Activated naive CD4-positive, alpha-beta T cell treated with anti-CD3 and anti-CD28 coated beads, Interleukin-2, amount 10 ng/mL, durations not matched to agents 7 days and 5 days (primary cell): ENCODE data around the gene SLC12A5.
"Not testable (repeated sequence)": the region's sequence is repeated elsewhere in the genome, so short reads cannot be mapped to it uniquely, and the experiment has no call there.

ENCODE experiments used
- CTCF ChIA-PET: fragments of 350-600 bp; sonication (Branson Sonifier 250); formaldehyde crosslinking; loops from one replicate; lab custom pipeline; 2021; ENCODE audit warnings: antibody characterized with exemption; lab: Charles Lee
- DNase-seq: peaks from one replicate; pipeline ENCODE4 v3.0.0-alpha.2; 2020
- H3K27ac Mint-ChIP-seq: one replicate; pipeline ENCODE4 v1.8.0; 2021; ENCODE audit warnings: mild to moderate bottlenecking, moderate library complexity, mixed read lengths
- H3K27me3 Mint-ChIP-seq: one replicate; pipeline ENCODE4 v1.8.0; 2021; ENCODE audit warnings: mild to moderate bottlenecking, mixed read lengths
- H3K36me3 Mint-ChIP-seq: one replicate; pipeline ENCODE4 v1.8.0; 2021; ENCODE audit warnings: mixed read lengths
- H3K4me1 Mint-ChIP-seq: one replicate; pipeline ENCODE4 v1.8.0; 2021; ENCODE audit warnings: mixed read lengths
- H3K4me3 Mint-ChIP-seq: one replicate; pipeline ENCODE4 v1.8.0; 2021; ENCODE audit warnings: mild to moderate bottlenecking, moderate library complexity, mixed read lengths
- H3K9me3 Mint-ChIP-seq: one replicate; pipeline ENCODE4 v1.8.0; 2021; ENCODE audit warnings: mixed read lengths

SLC12A5 gene

DNA sequence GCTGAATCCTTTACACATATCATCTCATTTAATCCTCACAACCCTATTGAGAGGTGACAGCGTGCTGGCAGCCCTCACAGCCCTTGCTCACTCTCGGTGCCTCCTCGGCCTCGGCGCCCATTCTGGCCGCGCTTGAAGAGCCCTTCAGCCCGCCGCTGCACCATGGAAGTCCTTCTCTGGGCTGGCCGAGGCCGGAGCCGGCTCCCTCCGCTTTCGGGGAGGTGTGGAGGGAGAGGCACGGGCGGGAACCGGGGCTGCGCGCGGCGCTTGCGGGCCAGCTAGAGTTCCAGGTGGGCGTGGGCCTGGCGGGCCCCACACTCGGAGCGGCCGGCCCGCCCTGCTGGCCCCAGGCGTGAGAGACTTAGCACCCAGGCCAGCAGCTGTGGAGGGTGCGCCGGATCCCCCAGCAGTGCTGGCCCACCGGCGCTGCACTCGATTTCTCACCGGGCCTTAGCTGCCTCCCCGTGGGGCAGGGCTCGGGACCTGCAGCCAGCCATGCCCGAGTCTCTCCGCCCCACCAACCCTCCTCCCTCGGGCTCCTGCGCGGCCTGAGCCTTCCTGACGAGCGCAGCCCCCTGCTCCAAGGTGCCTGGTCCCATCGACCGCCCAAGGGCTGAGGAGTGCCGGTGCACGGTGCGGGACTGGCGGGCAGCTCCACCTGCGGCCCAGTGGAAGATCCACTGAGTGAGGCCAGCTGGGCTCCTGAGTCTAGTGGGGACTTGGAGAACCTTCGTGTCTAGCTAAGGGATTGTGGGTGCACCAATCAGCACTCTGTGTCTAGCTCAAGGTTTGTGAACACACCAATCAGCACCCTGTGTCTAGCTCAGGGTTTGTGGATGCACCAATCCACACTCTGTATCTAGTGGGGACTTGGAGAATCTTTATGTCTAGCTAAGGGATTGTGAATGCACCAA lies 62.9 kb downstream of the SLC12A5 start:
- H3K36me3 Mint-ChIP-seq, DNase-seq, H3K4me3 Mint-ChIP-seq, H3K27ac Mint-ChIP-seq, H3K9me3 Mint-ChIP-seq, H3K27me3 Mint-ChIP-seq: not testable (repeated sequence)
- peaks cover 31% of the 10 kb centered on the region for H3K4me1 Mint-ChIP-seq
- CTCF ChIA-PET: interaction anchor here (0.8 to 1.1 kb wide), 2 partner anchors 65 to 79 kb away, joined by 3 read pairs; no protein-coding TSS in a partner anchor

DNA sequence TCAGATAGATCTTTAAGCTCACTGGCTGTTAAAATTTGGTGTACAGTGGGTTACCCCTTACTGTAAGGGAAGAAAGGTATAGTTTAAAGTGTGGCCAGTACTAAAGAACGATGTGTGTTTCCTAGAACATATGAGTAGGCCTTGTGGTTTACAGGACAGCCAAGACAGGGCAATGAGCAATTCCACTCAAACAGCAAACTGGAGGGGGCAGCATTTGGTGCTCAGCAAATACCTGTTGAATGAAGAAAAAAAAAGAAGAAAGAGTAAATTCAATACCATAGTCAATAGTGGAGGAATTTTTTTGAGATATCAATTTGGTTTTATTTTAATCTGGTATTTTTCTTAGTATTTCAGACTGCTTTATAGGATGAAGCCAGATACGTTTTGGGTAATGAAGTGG lies 64.5 kb downstream of the SLC12A5 start:
- Mint-ChIP-seq H3K36me3 (no peaks in the 10 kb centered on the region), H3K9me3 (no peaks in the 10 kb centered on the region), H3K4me1 (peaks cover 14% of the 10 kb centered on the region), H3K27ac (no peak overlapping the region), H3K4me3 (no peak overlapping the region), H3K27me3 (peaks cover 15% of the 10 kb centered on the region)
- CTCF ChIA-PET: no interaction called here
- DNase-seq: no peak

DNA sequence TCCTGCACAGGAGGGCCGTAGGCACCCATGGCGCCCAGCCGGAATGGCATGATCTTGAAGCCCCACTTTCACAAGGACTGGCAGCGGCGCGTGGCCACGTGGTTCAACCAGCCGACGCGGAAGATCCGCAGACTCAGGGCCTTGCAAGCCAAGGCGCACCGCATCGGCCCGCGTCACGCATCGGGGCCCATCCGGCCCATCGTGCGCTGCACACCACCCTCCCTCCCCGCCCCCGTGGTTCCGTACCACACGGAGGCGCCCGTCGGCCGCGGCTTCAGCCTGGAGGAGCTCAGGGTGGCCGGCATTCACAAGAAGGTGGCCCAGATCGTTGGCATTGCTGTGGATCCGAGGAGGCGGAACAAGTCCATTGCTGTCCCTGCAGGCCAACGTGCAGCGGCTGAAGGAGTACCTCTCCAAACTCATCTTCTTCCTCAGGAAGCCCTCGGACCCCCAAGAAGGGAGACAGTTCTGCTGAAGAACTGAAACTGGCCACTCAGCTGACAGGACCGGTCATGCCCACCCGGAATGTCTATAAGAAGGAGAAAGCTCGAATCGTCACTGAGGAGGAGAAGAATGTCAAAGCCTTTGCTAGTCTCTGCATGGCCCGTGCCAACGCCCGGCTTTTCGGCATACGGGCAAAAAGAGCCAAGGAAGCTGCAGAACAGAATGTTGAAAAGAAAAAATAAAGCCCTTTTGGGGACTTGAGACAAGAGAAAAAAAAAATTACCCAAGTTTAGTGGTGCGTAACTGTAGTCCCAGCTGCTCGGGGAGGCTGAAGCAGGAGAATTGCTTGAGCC lies 70.7 kb downstream of the SLC12A5 start:
- Mint-ChIP-seq H3K9me3 (no peaks in the 10 kb centered on the region), H3K36me3 (no peaks in the 10 kb centered on the region), H3K4me1 (no peaks in the 10 kb centered on the region), H3K4me3 (no peak overlapping the region), H3K27me3 (peaks cover 67% of the 10 kb centered on the region), H3K27ac (no peak overlapping the region)
- CTCF ChIA-PET: interaction anchor here (1.1 kb wide), 1 partner anchor 24 kb away, joined by 3 read pairs; no protein-coding TSS in a partner anchor
- DNase-seq: no peak

DNA sequence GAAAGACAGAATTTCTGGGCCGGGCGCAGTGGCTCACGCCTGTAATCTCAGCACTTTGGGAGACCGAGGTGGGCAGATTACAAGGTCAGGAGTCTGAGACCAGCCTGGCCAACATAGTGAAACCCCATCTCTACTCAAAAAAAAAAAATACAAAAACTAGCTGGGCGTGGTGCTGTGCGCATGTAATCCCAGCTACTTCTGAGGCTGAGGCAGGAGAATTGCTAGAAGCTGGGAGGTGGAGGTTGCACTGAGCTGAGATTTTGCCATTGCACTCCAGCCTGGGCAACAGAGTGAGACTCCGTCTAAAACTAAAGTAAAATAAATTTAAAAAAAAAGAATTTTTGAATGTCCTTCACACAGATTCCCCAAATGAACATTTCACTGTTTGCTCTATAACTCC lies 71.4 kb downstream of the SLC12A5 start:
- not testable (repeated sequence) for H3K4me3 Mint-ChIP-seq, H3K9me3 Mint-ChIP-seq

DNA sequence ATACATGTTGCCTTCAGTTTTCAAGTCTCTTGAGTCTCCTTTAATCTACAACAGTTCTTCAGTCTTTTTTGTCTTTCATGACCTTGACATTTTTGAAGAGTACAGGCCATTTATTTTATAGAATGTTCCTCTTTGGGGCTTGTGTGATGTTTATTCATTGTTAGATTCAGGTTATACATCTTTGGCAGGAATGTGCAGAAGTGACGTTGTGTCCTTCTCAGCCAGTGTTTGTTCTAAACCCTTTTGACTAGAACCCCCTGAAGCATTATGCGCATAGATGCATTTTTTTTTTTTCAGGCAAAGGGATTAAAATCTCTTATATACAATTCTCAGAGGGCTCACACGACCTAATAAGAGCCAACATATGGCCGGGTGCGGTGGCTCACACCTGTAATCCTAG lies 72.0 kb downstream of the SLC12A5 start:
- no peaks in the 10 kb centered on the region for H3K4me1 Mint-ChIP-seq
- CTCF ChIA-PET: interaction anchor here (1.1 kb wide), 1 partner anchor 23 kb away, joined by 3 read pairs; no protein-coding TSS in a partner anchor
- H3K27me3 Mint-ChIP-seq: peaks cover 75% of the 10 kb centered on the region
- DNase-seq: no peak
- no peaks in the 10 kb centered on the region for H3K9me3 Mint-ChIP-seq
- H3K27ac Mint-ChIP-seq: no peak overlapping the region
- no peaks in the 10 kb centered on the region for H3K36me3 Mint-ChIP-seq
- no peak overlapping the region for H3K4me3 Mint-ChIP-seq

More for the DNA sequence above, 71.4 kb downstream of the SLC12A5 start:
- not testable (repeated sequence) for H3K27ac Mint-ChIP-seq, H3K36me3 Mint-ChIP-seq, DNase-seq, H3K4me1 Mint-ChIP-seq
- CTCF ChIA-PET: interaction anchor here (1.1 kb wide), 1 partner anchor 23 kb away, joined by 3 read pairs; no protein-coding TSS in a partner anchor
- H3K27me3 Mint-ChIP-seq: peaks cover 74% of the 10 kb centered on the region

DNA sequence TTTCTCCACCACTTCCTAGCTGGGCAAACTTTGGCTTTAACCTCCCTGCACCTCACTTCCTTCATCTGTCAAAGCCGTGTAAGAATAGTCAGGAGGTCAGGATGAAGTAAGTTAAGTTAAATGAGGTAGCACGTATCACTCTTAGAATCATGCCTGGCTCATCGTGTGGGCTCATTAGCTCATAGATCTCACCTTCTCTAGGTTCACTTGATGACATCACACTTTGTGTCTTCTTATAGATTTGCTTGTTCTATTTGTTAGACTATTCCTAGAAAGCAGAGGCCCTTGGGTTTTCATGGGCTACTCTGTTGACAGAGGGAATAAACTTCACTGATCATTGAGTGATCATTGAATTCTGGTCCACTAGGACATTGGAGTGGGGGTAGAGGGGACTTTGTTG lies 72.9 kb downstream of the SLC12A5 start:
- H3K4me1 Mint-ChIP-seq: no peaks in the 10 kb centered on the region
- H3K4me3 Mint-ChIP-seq: no peak overlapping the region
- H3K27ac Mint-ChIP-seq: no peak overlapping the region
- H3K36me3 Mint-ChIP-seq: no peaks in the 10 kb centered on the region
- H3K9me3 Mint-ChIP-seq: no peaks in the 10 kb centered on the region
- H3K27me3 Mint-ChIP-seq: peaks cover 71% of the 10 kb centered on the region
- CTCF ChIA-PET: no interaction called here
- DNase-seq: no peak

DNA sequence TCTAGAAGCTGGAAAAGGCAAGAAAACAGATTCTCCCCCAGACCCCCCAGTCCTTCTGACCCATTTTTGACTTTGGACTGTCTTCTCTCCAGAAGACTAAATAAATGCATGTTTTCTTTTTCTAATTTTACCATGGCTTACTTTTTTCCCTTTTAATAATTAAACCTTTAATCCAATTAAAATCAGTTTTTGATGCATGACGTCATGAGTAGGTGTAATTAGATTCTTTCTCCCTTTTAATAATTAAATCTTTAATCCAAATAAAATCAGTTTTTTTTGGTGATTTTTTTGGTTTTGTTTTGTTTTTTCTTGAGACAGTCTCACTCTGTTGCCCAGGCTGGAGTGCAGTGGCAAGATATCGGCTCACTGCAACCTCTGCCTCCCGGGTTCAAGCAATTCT lies 73.9 kb downstream of the SLC12A5 start:
- no peaks in the 10 kb centered on the region for H3K9me3 Mint-ChIP-seq
- H3K27me3 Mint-ChIP-seq: peaks cover 72% of the 10 kb centered on the region
- no peak overlapping the region for H3K4me3 Mint-ChIP-seq
- CTCF ChIA-PET: no interaction called here
- H3K4me1 Mint-ChIP-seq: no peaks in the 10 kb centered on the region
- no peak overlapping the region for H3K27ac Mint-ChIP-seq
- DNase-seq: no peak
- H3K36me3 Mint-ChIP-seq: no peaks in the 10 kb centered on the region

DNA sequence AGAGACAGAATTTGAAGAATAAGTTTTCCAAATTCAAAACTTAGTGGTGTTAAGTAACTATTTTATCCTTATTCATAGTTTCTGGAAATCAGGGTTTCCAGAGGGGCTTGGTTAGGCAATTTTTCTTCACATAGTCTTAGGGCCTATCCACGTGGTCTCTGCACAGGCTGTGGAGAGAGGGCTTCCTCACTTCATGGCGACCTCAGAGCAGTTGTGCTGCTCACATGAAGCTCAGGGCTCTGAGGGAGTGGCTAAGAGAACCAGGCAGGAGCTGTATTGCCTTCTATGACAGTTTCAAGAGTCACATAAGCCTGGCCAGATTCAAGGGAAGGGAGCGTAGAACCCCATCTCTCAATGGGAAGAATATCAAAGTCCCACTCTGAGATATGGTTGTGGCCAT lies 75.2 kb downstream of the SLC12A5 start:
- no peaks in the 10 kb centered on the region for H3K9me3 Mint-ChIP-seq
- H3K36me3 Mint-ChIP-seq: no peaks in the 10 kb centered on the region
- CTCF ChIA-PET: no interaction called here
- no peak overlapping the region for H3K27ac Mint-ChIP-seq
- peaks cover 73% of the 10 kb centered on the region for H3K27me3 Mint-ChIP-seq
- H3K4me1 Mint-ChIP-seq: peaks cover 2% of the 10 kb centered on the region
- no peak overlapping the region for H3K4me3 Mint-ChIP-seq
- no peak for DNase-seq

DNA sequence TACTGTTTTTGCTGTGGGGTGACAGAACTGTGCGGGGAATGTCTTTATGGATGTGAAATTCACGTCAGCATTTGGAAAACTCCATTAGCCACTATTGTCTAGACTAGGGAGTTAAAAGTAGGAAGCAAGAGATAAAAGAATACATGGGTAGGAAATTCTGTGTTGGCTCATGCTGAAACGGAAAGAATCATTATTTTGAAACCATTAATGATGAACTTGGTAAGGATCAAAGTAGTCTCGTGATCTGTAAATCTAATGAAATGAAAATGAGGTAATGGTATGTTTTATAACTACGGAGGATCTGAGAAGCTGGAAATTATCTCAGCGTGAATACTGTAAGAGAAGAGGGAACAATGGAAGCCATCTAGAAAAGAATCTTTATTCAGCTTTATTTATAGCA lies 78.0 kb downstream of the SLC12A5 start:
- Mint-ChIP-seq H3K9me3 (no peaks in the 10 kb centered on the region), H3K4me1 (peaks cover 10% of the 10 kb centered on the region), H3K4me3 (no peak overlapping the region), H3K27ac (no peak overlapping the region), H3K36me3 (no peaks in the 10 kb centered on the region), H3K27me3 (peaks cover 61% of the 10 kb centered on the region)
- CTCF ChIA-PET: no interaction called here
- DNase-seq: no peak

DNA sequence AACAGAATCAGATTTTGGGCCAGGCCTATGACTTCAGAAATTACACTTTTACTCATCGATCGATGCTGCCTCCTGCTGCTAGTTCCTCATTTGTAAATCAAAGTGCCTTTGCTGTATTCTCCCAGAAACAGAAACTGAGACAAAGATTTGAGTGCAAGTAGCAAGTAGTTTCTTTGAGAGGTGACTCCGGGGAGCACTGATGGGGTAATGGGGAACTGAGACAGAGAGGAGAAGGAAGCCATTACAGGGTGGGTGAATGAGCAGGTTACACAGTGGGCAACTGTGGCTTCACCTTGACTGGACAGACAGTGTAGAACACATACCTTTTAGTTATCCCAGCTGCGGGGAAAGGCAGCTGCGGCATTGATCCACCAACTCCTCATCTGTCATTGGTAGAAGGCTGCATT lies 79.4 kb downstream of the SLC12A5 start:
- H3K9me3 Mint-ChIP-seq: no peaks in the 10 kb centered on the region
- peaks cover 56% of the 10 kb centered on the region for H3K27me3 Mint-ChIP-seq
- DNase-seq: no peak
- CTCF ChIA-PET: no interaction called here
- no peak overlapping the region for H3K4me3 Mint-ChIP-seq
- H3K36me3 Mint-ChIP-seq: no peaks in the 10 kb centered on the region
- peaks cover 10% of the 10 kb centered on the region for H3K4me1 Mint-ChIP-seq
- no peak overlapping the region for H3K27ac Mint-ChIP-seq

DNA sequence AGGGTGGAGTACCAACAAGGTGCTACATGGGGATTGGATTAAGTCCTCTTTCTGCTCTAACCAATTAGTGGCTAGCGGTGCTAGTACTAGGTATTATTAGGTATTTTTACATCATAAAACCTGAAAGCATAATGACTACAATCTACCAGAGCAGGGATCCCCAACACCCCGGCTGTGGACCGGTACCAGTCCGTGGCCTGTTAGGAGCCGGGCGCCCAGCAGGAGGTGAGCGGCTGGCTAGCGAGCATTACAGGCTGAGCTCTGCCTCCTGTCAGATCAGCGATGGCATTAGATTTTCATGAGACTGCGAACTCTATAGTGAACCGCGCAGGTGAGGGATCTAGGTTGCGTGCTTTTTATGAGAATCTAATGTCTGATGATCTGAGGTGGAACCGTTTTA lies 80.0 kb downstream of the SLC12A5 start:
- DNase-seq: no peak
- Mint-ChIP-seq H3K4me1 (peaks cover 10% of the 10 kb centered on the region), H3K4me3 (no peak overlapping the region), H3K27me3 (peaks cover 60% of the 10 kb centered on the region), H3K27ac (no peak overlapping the region), H3K36me3 (no peaks in the 10 kb centered on the region), H3K9me3 (no peaks in the 10 kb centered on the region)
- CTCF ChIA-PET: no interaction called here
